Keratinocyte (primary cell): Measurements from ENCODE around the gene GALNT8. TPM values are rescaled to one million over a fixed set of nuclear protein-coding genes. Genes with fewer than 3 reads are reported as not detected.
A peak's percentile ranks its signal among the peaks of the same experiment; 100 is the strongest.

ENCODE experiments used
- DNase-seq: peaks from one replicate; pipeline ENCODE4 v3.0.0-alpha.2; 2011; ENCODE audit warnings: low read depth, missing footprints, low spot score
- FAIRE-seq: peaks from 2 replicates; lab custom pipeline; 2011; peaks lifted over from hg19 to GRCh38; lab: Jason Lieb, UNC
- H2AFZ ChIP-seq: 2 replicates; pipeline ENCODE4 v1.6.0; 2012; ENCODE audit warnings: low read length, control low read depth, inconsistent platforms; ENCODE audit not compliant: control insufficient read depth
- H3K27ac ChIP-seq: 2 replicates; pipeline ENCODE4 v1.5.1; 2011; ENCODE audit warnings: low read length; ENCODE audit not compliant: control insufficient read depth, insufficient read depth
- H3K27me3 ChIP-seq: 3 replicates; pipeline ENCODE4 v1.6.0; 2011; ENCODE audit warnings: low read length; ENCODE audit not compliant: control insufficient read depth, insufficient read depth; ENCODE audit errors: extremely low read depth
- H3K36me3 ChIP-seq, 2 experiments: 2 replicates in 1 of 2; 3 replicates in 1 of 2; pipeline ENCODE4 v1.5.1; 2011; ENCODE audit warnings: low read length in 2 of 2, mild to moderate bottlenecking in 1 of 2; ENCODE audit not compliant: control insufficient read depth in 2 of 2, insufficient read depth in 2 of 2; ENCODE audit errors: extremely low read depth in 1 of 2
- H3K4me1 ChIP-seq: 3 replicates; pipeline ENCODE4 v1.5.1; 2011; ENCODE audit warnings: low read length; ENCODE audit not compliant: control insufficient read depth, insufficient read depth; ENCODE audit errors: extremely low read depth
- H3K4me2 ChIP-seq: 3 replicates; pipeline ENCODE4 v1.6.0; 2011; ENCODE audit warnings: low read depth, low read length; ENCODE audit not compliant: control insufficient read depth, insufficient read depth; ENCODE audit errors: extremely low read depth
- H3K4me3 ChIP-seq, 3 experiments: fragments of 200-600 bp in 1 of 3; sonication (generic) in 1 of 3; 2 replicates in 2 of 3; 3 replicates in 1 of 3; pipeline ENCODE4 v1.5.1; 2011 to 2016; ENCODE audit warnings: low read length in 3 of 3, mild to moderate bottlenecking in 3 of 3, control low read depth in 2 of 3, inconsistent platforms in 1 of 3, low read depth in 1 of 3, mixed read lengths in 1 of 3, mixed run types in 1 of 3, moderate library complexity in 1 of 3; ENCODE audit not compliant: control insufficient read depth in 2 of 3, insufficient read depth in 2 of 3; ENCODE audit errors: extremely low read depth in 1 of 3
- H3K79me2 ChIP-seq: 2 replicates; pipeline ENCODE4 v1.6.0; 2012; ENCODE audit warnings: low read length; ENCODE audit not compliant: control insufficient read depth, insufficient read depth
- H3K9ac ChIP-seq: 3 replicates; pipeline ENCODE4 v1.6.0; 2011; ENCODE audit warnings: low read length; ENCODE audit not compliant: control insufficient read depth, insufficient read depth; ENCODE audit errors: extremely low read depth
- H3K9me1 ChIP-seq: 3 replicates; pipeline ENCODE4 v1.6.0; 2011; ENCODE audit warnings: low read length; ENCODE audit not compliant: control insufficient read depth, insufficient read depth; ENCODE audit errors: extremely low read depth
- H3K9me3 ChIP-seq: 2 replicates; pipeline ENCODE4 v1.5.1; 2012; ENCODE audit warnings: low read depth, low read length; ENCODE audit not compliant: control insufficient read depth
- H4K20me1 ChIP-seq: 3 replicates; pipeline ENCODE4 v1.6.0; 2011; ENCODE audit warnings: low read length; ENCODE audit not compliant: control insufficient read depth, insufficient read depth; ENCODE audit errors: extremely low read depth
- CTCF ChIP-seq, 3 experiments: IDR thresholded peaks in 1 of 3; conservative IDR thresholded peaks in 1 of 3; optimal IDR thresholded peaks in 1 of 3; 2 replicates in 2 of 3; 3 replicates in 1 of 3; pipeline versions ENCODE3 to v1.5.1; 2011; ENCODE audit warnings: low read length in 3 of 3, mild to moderate bottlenecking in 3 of 3, moderate library complexity in 2 of 3, control low read depth in 1 of 3, inconsistent platforms in 1 of 3; ENCODE audit not compliant: insufficient read depth in 2 of 3; ENCODE audit errors: extremely low read depth in 1 of 3
- EZH2 ChIP-seq: IDR thresholded peaks from one replicate; pipeline ENCODE4 v1.6.1; 2012; ENCODE audit warnings: inconsistent platforms, mild to moderate bottlenecking, low read length, moderate library complexity
- dilution Hi-C: fragments of 300-500 bp; cut with MboI; formaldehyde crosslinking; loops from one replicate; pipeline ENCODE4 v1.7.0; 2020; ENCODE audit warnings: low sequenced_read_pairs; ENCODE audit not compliant: extremely low pct_ligation_motif_present
- polyA plus RNA-seq, 5 experiments: library from polyadenylated mRNA; depleted of rRNA in 3 of 5; stranded (reverse) in 3 of 5; stranded (forward) in 1 of 5; unstranded in 1 of 5; fragments of >200 nt; gene quantifications; 1 replicate in 1 of 5; 2 replicates in 3 of 5; 3 replicates in 1 of 5; pipeline versions ENCODE4 v1.2.1 to v1.2.3, GENCODE V29; 2011 to 2012; ENCODE audit warnings: missing spikeins in 2 of 5, low read depth in 1 of 5, low replicate concordance in 1 of 5

GALNT8 gene
- polyA plus RNA-seq, 1 donor (not counting 4 experiments of a cell fraction or from before 2014, with no cell fraction given): 0.10 TPM

DNA sequence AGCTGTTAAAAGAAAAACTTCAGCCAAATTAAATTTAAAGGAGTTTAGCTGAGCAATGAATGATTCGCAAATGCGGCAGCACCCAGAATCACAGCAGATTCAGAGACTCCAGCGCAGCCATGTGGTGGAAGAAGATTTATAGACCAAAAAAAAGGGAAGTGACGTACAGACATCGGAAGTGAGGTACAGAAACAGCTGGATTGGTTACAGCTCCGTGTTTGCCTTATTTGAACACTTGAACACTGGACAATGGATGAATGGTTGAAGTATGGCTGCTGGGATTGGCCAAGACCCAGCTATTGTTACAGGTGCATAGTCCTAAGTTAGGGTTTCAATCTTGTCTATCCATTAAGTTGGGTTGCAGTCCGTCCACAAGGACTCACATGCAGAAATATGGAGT lies 42.6 kb downstream of the GALNT8 start:
- H3K79me2 ChIP-seq: no peaks in the 10 kb centered on the region
- no peak overlapping the region for H3K4me3 ChIP-seq
- H3K4me1 ChIP-seq: peaks cover 2% of the 10 kb centered on the region
- H3K9ac ChIP-seq: no peak overlapping the region
- H3K9me1 ChIP-seq: no peaks in the 10 kb centered on the region
- H3K4me2 ChIP-seq: no peak overlapping the region
- TF ChIP-seq EZH2 (no peak), CTCF (optimal IDR thresholded peaks at IDR 0.05 in 1 of 3, IDR thresholded peaks at IDR 0.05 in 1 of 3, conservative IDR thresholded peaks at IDR 0.05 in 1 of 3; ENCODE audit: extremely low read depth in 1 of 3, insufficient read depth in 2 of 3, low read length in 3 of 3) (no peak)
- DNase-seq: no peak
- dilution Hi-C loops: no loop called here
- no peaks in the 10 kb centered on the region for H3K27me3 ChIP-seq
- no peak overlapping the region for H2AFZ ChIP-seq
- H3K9me3 ChIP-seq: no peaks in the 10 kb centered on the region
- H4K20me1 ChIP-seq: no peaks in the 10 kb centered on the region
- no peaks in the 10 kb centered on the region for H3K36me3 ChIP-seq
- no peak overlapping the region for H3K27ac ChIP-seq
- FAIRE-seq: no peak

DNA sequence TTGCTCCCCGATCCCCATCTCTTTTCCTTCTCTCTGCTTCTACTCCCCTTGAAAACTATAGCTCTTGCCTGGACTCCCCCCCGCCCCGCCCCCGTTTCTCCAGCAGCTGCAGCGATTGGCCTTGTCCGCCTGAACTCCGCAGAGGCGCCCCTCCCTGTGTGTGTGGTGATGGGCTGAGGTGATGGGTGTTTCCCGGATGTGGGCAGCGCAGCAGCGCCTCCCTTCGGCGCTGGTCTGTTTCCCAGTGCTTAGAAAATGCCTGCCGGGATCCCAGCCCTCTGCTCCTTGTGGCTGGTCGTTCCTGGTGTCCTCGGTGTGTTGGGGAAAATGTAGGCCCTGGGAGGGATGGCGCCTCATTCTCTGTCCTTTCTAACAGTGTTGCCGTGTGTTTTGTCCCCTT lies 43.3 kb downstream of the GALNT8 start:
- Histone ChIP-seq H3K4me1 (peaks cover 2% of the 10 kb centered on the region), H3K9me1 (no peaks in the 10 kb centered on the region), H3K4me3 (no peak overlapping the region), H4K20me1 (no peaks in the 10 kb centered on the region), H3K4me2 (peak overlapping the region; percentile 22), H3K9ac (no peak overlapping the region), H3K36me3 (no peaks in the 10 kb centered on the region), H3K27me3 (no peaks in the 10 kb centered on the region), H3K9me3 (no peaks in the 10 kb centered on the region), H2AFZ (peak overlapping the region; percentile 39), H3K27ac (no peak overlapping the region), H3K79me2 (no peaks in the 10 kb centered on the region)
- dilution Hi-C loops: no loop called here
- TF ChIP-seq EZH2 (no peak), CTCF (optimal IDR thresholded peaks at IDR 0.05 in 1 of 3, IDR thresholded peaks at IDR 0.05 in 1 of 3, conservative IDR thresholded peaks at IDR 0.05 in 1 of 3; ENCODE audit: extremely low read depth in 1 of 3, insufficient read depth in 2 of 3, low read length in 3 of 3) (peak in 2 of 3 experiments; percentile 22 to 38)
- FAIRE-seq: no peak
- no peak for DNase-seq
